ENCODE measurements around the gene INTS11. TPM values are rescaled to one million over a fixed set of nuclear protein-coding genes. Genes with fewer than 3 reads are reported as not detected.

Gene INTS11
- total and polyA plus RNA-seq, 9 of the 15 experiments (the other 6 are each of a cell fraction or from before 2014, with no cell fraction given), result 3.6 to 183 (median 110) TPM

DNA sequence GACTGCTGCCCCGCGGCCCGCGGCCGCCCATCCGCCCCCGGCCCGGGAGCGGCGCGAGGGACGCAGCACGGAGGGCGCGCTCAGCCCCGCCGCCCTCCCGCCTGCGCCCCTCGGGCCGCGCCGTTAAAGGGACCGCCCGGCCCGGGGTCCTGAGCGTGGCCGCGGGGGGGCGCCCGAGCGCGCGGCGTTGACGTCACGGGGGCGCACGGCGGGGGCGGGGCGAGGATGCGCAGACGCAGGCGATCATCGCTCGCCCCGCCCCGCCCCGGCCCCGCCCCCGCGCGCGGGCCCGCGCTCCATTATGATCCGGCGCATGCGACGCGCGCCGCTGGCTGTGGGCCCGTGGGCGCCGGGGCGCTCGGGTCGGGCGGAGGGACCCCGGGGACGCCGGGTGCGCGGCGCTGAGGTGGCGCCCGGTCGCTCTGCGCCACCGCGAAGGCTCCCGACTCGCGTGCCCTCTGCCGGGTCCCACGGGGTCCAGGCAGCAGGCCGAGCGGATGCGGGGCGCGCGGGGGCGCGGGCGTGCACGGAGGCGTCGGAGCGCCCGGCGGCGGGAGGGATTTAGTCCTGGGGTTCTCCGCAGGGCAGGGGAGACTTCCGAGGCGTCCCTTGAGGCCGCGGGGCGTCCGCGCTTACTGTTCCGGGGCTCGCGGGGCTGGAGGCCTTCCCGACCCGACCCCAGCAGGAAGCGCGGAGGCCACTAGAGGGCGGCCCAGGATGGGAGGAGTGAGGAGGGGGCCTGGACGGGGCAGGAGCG, 25.0 kb upstream of the INTS11 start, which contains the start of gene DVL1 (continued):
- TF ChIP-seq JUN (IDR thresholded peaks at IDR 0.05; ENCODE audit: borderline replicate concordance, low read depth, low read length) (no peak), JUN (CRISPR knock-in tag; IDR thresholded peaks at IDR 0.05; ENCODE audit: borderline replicate concordance) (no peak), CHD2 (IDR thresholded peaks at IDR 0.05; ENCODE audit: low read depth, low read length) (no peak), PHF21A (IDR thresholded peaks at IDR 0.05; ENCODE audit: borderline replicate concordance, low read depth) (no peak), XRCC3 (IDR thresholded peaks at IDR 0.05) (no peak), SMC3 (conservative IDR thresholded peaks at IDR 0.05; ENCODE audit: insufficient read depth, low read depth, low read length) (0 out of 2 replicates have a peak, but pooled peaks have one; percentile 24), TAF1 (IDR thresholded peaks at IDR 0.05; ENCODE audit: control insufficient read depth, extremely low read depth, insufficient read depth, low read length, severe bottlenecking) (peak; percentile 53), SUPT5H (IDR thresholded peaks at IDR 0.05) (no peak), POLR3A (IDR thresholded peaks at IDR 0.05; ENCODE audit: borderline replicate concordance, extremely low read depth, insufficient read depth, insufficient read length) (no peak), ZNF408 (CRISPR knock-in tag; IDR thresholded peaks at IDR 0.05; ENCODE audit: low read depth) (no peak), ZNF561 (CRISPR knock-in tag; conservative IDR thresholded peaks at IDR 0.05) (no peak), NEUROD1 (IDR thresholded peaks at IDR 0.05; ENCODE audit: borderline replicate concordance, low read depth, low read length, partially characterized antibody) (no peak), NFE2 (IDR thresholded peaks at IDR 0.05; ENCODE audit: low read depth) (no peak), RBFOX2 (IDR thresholded peaks at IDR 0.05; ENCODE audit: low read depth, low read length) (peak; percentile 72), RBM22 (IDR thresholded peaks at IDR 0.05; ENCODE audit: low read depth, low read length, poor library complexity, severe bottlenecking) (no peak), PRMT5 (CRISPR knock-in tag; IDR thresholded peaks at IDR 0.05) (no peak), CXXC5 (CRISPR knock-in tag; IDR thresholded peaks at IDR 0.05) (peak; percentile 84), CHD1 (IDR thresholded peaks at IDR 0.05; ENCODE audit: low read length) (no peak), ZKSCAN8 (CRISPR knock-in tag; IDR thresholded peaks at IDR 0.05) (no peak), ZNF76 (CRISPR knock-in tag; IDR thresholded peaks at IDR 0.05; ENCODE audit: borderline replicate concordance) (peak; percentile 68; the same call in 1 of the 2 replicates), SLC30A9 (CRISPR knock-in tag; IDR thresholded peaks at IDR 0.05) (no peak), KLF6 (CRISPR knock-in tag; IDR thresholded peaks at IDR 0.05; ENCODE audit: borderline replicate concordance) (no peak), NFIC (IDR thresholded peaks at IDR 0.05) (peak; percentile 32; the same call in 1 of the 2 replicates), ZBED1 (IDR thresholded peaks at IDR 0.05) (no peak)
- TF ChIP-seq, protein P1, sequence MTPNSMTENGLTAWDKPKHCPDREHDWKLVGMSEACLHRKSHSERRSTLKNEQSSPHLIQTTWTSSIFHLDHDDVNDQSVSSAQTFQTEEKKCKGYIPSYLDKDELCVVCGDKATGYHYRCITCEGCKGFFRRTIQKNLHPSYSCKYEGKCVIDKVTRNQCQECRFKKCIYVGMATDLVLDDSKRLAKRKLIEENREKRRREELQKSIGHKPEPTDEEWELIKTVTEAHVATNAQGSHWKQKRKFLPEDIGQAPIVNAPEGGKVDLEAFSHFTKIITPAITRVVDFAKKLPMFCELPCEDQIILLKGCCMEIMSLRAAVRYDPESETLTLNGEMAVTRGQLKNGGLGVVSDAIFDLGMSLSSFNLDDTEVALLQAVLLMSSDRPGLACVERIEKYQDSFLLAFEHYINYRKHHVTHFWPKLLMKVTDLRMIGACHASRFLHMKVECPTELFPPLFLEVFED (CRISPR knock-in tag; conservative IDR thresholded peaks at IDR 0.05), result no peak
- TF ChIP-seq, protein P2, sequence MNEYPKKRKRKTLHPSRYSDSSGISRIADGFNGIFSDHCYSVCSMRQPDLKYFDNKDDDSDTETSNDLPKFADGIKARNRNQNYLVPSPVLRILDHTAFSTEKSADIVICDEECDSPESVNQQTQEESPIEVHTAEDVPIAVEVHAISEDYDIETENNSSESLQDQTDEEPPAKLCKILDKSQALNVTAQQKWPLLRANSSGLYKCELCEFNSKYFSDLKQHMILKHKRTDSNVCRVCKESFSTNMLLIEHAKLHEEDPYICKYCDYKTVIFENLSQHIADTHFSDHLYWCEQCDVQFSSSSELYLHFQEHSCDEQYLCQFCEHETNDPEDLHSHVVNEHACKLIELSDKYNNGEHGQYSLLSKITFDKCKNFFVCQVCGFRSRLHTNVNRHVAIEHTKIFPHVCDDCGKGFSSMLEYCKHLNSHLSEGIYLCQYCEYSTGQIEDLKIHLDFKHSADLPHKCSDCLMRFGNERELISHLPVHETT (CRISPR knock-in tag; conservative IDR thresholded peaks at IDR 0.05 in 1 of 2, IDR thresholded peaks at IDR 0.05 in 1 of 2), result peak in 1 of 2 experiments; percentile 92; a peak in 2 of 4 replicates

All from K562 (cell line).